WERI-Rb-1 (cell line): Measurements from ENCODE around the gene P3H2.

Experiments used
- DNase-seq: peaks from one replicate; pipeline ENCODE4 v3.0.0-alpha.2; 2020
- H3K27ac ChIP-seq: fragments of 250-450 bp; sonication (Bioruptor Pico); 2 replicates; pipeline ENCODE4 v1.5.1; 2020; ENCODE audit warnings: mild to moderate bottlenecking, moderate library complexity
- H3K27me3 ChIP-seq: fragments of 250-450 bp; sonication (Bioruptor Pico); 2 replicates; pipeline ENCODE4 v1.5.1; 2021; ENCODE audit warnings: mild to moderate bottlenecking, low read depth, moderate library complexity; ENCODE audit not compliant: insufficient read depth, severe bottlenecking
- H3K36me3 ChIP-seq: fragments of 250-450 bp; sonication (Bioruptor Pico); 2 replicates; pipeline ENCODE4 v1.5.1; 2020; ENCODE audit warnings: mild to moderate bottlenecking, moderate library complexity
- H3K4me3 ChIP-seq: 2 replicates; pipeline ENCODE4 v1.5.1; 2011; ENCODE audit warnings: low read depth, mild to moderate bottlenecking, control low read depth, low read length
- H3K9me3 ChIP-seq: fragments of 250-450 bp; sonication (Bioruptor Pico); 2 replicates; pipeline ENCODE4 v1.5.1; 2021; ENCODE audit warnings: mild to moderate bottlenecking, moderate library complexity; ENCODE audit not compliant: severe bottlenecking
- TF ChIP-seq, protein P1 (sequence below): IDR thresholded peaks from 2 replicates; pipeline ENCODE4 v1.5.1; 2011; ENCODE audit warnings: low read depth, mild to moderate bottlenecking, control low read depth, inconsistent platforms, low read length

The P3H2 gene

GRCh38 chr3:190142041-190142440 lies 21.3 kb upstream of the P3H2 start:
- H3K4me3 ChIP-seq = no peak overlapping the region
- DNase-seq = no peak
- H3K27me3 ChIP-seq = no peaks in the 10 kb centered on the region
- TF ChIP-seq, protein P1, sequence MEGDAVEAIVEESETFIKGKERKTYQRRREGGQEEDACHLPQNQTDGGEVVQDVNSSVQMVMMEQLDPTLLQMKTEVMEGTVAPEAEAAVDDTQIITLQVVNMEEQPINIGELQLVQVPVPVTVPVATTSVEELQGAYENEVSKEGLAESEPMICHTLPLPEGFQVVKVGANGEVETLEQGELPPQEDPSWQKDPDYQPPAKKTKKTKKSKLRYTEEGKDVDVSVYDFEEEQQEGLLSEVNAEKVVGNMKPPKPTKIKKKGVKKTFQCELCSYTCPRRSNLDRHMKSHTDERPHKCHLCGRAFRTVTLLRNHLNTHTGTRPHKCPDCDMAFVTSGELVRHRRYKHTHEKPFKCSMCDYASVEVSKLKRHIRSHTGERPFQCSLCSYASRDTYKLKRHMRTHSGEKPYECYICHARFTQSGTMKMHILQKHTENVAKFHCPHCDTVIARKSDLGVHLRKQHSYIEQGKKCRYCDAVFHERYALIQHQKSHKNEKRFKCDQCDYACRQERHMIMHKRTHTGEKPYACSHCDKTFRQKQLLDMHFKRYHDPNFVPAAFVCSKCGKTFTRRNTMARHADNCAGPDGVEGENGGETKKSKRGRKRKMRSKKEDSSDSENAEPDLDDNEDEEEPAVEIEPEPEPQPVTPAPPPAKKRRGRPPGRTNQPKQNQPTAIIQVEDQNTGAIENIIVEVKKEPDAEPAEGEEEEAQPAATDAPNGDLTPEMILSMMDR = no peak
- H3K36me3 ChIP-seq = no peaks in the 10 kb centered on the region
- no peak overlapping the region for H3K27ac ChIP-seq
- H3K9me3 ChIP-seq = no peaks in the 10 kb centered on the region

- TF ChIP-seq, protein P1 = no peak
- DNase-seq = no peak
- H3K4me3 ChIP-seq = no peak overlapping the region
- no peaks in the 10 kb centered on the region for H3K9me3 ChIP-seq
- no peaks in the 10 kb centered on the region for H3K36me3 ChIP-seq
- no peaks in the 10 kb centered on the region for H3K27me3 ChIP-seq
- no peak overlapping the region for H3K27ac ChIP-seq
These were observed 18.7 kb upstream of the P3H2 start for GRCh38 chr3:190139365-190139764.

DNA sequence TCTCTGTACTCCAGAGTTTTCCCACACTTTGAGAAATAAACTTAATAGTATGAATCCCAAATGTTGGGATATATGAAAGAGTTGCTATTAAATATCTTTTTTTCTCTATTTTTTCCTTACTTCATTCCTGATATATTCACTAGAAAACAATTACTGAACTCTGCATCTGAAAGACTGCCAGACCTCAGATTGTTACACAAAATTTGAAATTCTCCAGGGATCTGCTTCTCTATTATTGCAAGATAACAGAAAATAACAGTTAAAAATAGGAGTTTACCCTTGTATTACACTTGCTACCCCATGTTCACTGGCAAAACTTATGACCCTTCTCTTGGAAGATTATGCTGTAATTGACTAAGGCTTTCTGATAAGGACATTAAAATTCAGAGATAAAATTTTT lies 11.7 kb upstream of the P3H2 start:
- no peak for DNase-seq
- TF ChIP-seq, protein P1 = no peak
- Histone ChIP-seq H3K27me3 (no peaks in the 10 kb centered on the region), H3K36me3 (no peaks in the 10 kb centered on the region), H3K27ac (no peak overlapping the region), H3K4me3 (no peak overlapping the region), H3K9me3 (no peaks in the 10 kb centered on the region)

GRCh38 chr3:190131329-190131728 lies 10.6 kb upstream of the P3H2 start:
- no peak overlapping the region for H3K27ac ChIP-seq
- DNase-seq = no peak
- H3K9me3 ChIP-seq = no peaks in the 10 kb centered on the region
- no peak overlapping the region for H3K4me3 ChIP-seq
- H3K36me3 ChIP-seq = no peaks in the 10 kb centered on the region
- no peaks in the 10 kb centered on the region for H3K27me3 ChIP-seq
- TF ChIP-seq, protein P1 = no peak

GRCh38 chr3:190130696-190131095 lies 10.0 kb upstream of the P3H2 start:
- Histone ChIP-seq H3K36me3 (no peaks in the 10 kb centered on the region), H3K27me3 (no peaks in the 10 kb centered on the region), H3K4me3 (no peak overlapping the region), H3K9me3 (no peaks in the 10 kb centered on the region), H3K27ac (no peak overlapping the region)
- no peak for DNase-seq
- TF ChIP-seq, protein P1 = no peak

DNA sequence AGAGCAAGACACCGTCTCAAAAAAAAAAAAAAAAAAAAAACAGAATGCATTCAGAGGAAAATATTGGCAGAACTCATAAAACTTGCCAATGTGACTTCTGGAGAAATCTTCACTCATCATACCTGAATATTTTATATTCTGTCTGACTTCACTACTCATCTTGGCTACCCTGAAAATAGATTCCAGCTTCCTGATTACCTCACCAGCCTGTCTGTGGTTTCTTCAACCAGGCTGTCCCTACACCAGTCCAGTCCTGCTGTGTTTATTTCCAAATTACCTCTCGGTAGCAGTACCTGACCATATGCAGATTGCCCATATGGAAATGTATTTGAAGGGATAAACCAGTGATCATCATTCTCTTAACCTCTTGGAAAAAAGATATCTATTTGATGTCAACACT lies 9.3 kb upstream of the P3H2 start:
- Histone ChIP-seq H3K27ac (no peak overlapping the region), H3K27me3 (no peaks in the 10 kb centered on the region), H3K4me3 (no peak overlapping the region), H3K9me3 (no peaks in the 10 kb centered on the region), H3K36me3 (no peaks in the 10 kb centered on the region)
- no peak for DNase-seq
- TF ChIP-seq, protein P1 = no peak
